ENCODE data around the gene PDIA5.

DNA sequence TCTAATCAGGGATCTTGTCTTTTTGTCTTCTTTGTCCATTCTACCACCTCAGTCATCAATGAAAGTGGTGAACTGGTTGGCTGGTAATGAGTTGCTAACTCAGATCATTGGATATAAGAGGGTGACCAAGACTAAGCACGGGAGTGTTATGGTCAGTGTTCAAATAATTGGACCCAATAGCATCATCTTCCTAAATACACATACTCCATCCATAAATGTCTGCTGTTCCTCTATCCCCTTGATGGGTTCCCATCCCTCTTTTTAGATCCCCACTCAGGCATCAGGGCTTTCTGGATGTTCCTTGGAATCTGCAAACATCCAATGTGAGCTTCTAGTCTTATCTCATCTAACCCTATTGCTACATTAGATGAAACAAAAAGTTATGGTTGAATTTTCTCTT, 42.8 kb upstream of the PDIA5 start:
- TF ChIP-seq, protein P1, sequence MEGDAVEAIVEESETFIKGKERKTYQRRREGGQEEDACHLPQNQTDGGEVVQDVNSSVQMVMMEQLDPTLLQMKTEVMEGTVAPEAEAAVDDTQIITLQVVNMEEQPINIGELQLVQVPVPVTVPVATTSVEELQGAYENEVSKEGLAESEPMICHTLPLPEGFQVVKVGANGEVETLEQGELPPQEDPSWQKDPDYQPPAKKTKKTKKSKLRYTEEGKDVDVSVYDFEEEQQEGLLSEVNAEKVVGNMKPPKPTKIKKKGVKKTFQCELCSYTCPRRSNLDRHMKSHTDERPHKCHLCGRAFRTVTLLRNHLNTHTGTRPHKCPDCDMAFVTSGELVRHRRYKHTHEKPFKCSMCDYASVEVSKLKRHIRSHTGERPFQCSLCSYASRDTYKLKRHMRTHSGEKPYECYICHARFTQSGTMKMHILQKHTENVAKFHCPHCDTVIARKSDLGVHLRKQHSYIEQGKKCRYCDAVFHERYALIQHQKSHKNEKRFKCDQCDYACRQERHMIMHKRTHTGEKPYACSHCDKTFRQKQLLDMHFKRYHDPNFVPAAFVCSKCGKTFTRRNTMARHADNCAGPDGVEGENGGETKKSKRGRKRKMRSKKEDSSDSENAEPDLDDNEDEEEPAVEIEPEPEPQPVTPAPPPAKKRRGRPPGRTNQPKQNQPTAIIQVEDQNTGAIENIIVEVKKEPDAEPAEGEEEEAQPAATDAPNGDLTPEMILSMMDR (conservative IDR thresholded peaks at IDR 0.05; ENCODE audit: low read length): no peak
- TF ChIP-seq EZH2phosphoT487 (IDR thresholded peaks at IDR 0.05; ENCODE audit: borderline replicate concordance): no peak

Data from Loucy (cell line).